ENCODE measurements around the gene SPATS2. TPM values are rescaled to one million over a fixed set of nuclear protein-coding genes. Genes with fewer than 3 reads are reported as not detected.

Gene SPATS2
- total RNA-seq, 2 experiments from 2014 or later = 6.1 to 6.4 TPM

- no peak for DNase-seq
- H3K4me3 ChIP-seq (ENCODE audit: low read length) = no peak overlapping the region
These were observed 115.1 kb downstream of the SPATS2 start for GRCh38 chr12:49482095-49483051.

GRCh38 chr12:49483619-49484018 lies 116.4 kb downstream of the SPATS2 start:
- POLR2A ChIA-PET = no interaction called here
- no peak overlapping the region for H3K4me3 Mint-ChIP-seq
- no peak overlapping the region for H3K27ac Mint-ChIP-seq

More at GRCh38 chr12:49482095-49483051, 115.1 kb downstream of the SPATS2 start:
- Mint-ChIP-seq H3K4me3 (no peak overlapping the region), H3K27me3 (no peaks in the 10 kb centered on the region), H3K9me3 (no peaks in the 10 kb centered on the region), H3K4me1 (ENCODE audit: low read depth) (peaks cover 14% of the 10 kb centered on the region), H3K36me3 (ENCODE audit: low read depth) (peaks cover 7% of the 10 kb centered on the region), H3K27ac (no peak overlapping the region)
- intact Hi-C loops (cut with DNase I, micrococcal nuclease) = no loop called here
- ATAC-seq (ENCODE audit: poor library complexity) = no peak
- POLR2A ChIA-PET = no interaction called here
- no peak overlapping the region for H3K27ac ChIP-seq (ENCODE audit: low read depth in 1 of 2, low read length in 2 of 2)
- H3K4me1 ChIP-seq (ENCODE audit: insufficient read depth, low read length) = peaks cover 2% of the 10 kb centered on the region
- no peaks in the 10 kb centered on the region for H3K9me3 ChIP-seq (ENCODE audit: control insufficient read depth in 1 of 2, insufficient read depth in 1 of 2, low read length in 2 of 2)
- no peaks in the 10 kb centered on the region for H3K36me3 ChIP-seq (ENCODE audit: insufficient read depth, low read length)
- H3K27me3 ChIP-seq (ENCODE audit: control insufficient read depth in 1 of 2, insufficient read depth in 2 of 2, low read length in 2 of 2) = no peaks in the 10 kb centered on the region
- CTCF ChIA-PET = interaction anchor here (0.5 kb wide), 1 partner anchor 352 kb away, joined by 3 read pairs; no protein-coding TSS in a partner anchor
- no peak for TF ChIP-seq CTCF (IDR thresholded peaks at IDR 0.05)

GRCh38 chr12:49487605-49488004 lies 120.3 kb downstream of the SPATS2 start:
- Histone ChIP-seq H3K9me3 (ENCODE audit: control insufficient read depth in 1 of 2, insufficient read depth in 1 of 2, low read length in 2 of 2) (no peaks in the 10 kb centered on the region), H3K27me3 (ENCODE audit: control insufficient read depth in 1 of 2, insufficient read depth in 2 of 2, low read length in 2 of 2) (no peaks in the 10 kb centered on the region), H3K4me3 (ENCODE audit: low read length) (no peak overlapping the region), H3K27ac (ENCODE audit: low read depth in 1 of 2, low read length in 2 of 2) (no peak overlapping the region), H3K36me3 (ENCODE audit: insufficient read depth, low read length) (no peaks in the 10 kb centered on the region), H3K4me1 (ENCODE audit: insufficient read depth, low read length) (no peaks in the 10 kb centered on the region)
- ATAC-seq (ENCODE audit: poor library complexity) = no peak
- Mint-ChIP-seq H3K36me3 (ENCODE audit: low read depth) (peaks cover 7% of the 10 kb centered on the region), H3K4me3 (no peak overlapping the region), H3K4me1 (ENCODE audit: low read depth) (no peaks in the 10 kb centered on the region), H3K27me3 (no peaks in the 10 kb centered on the region), H3K27ac (no peak overlapping the region), H3K9me3 (no peaks in the 10 kb centered on the region)
- CTCF ChIA-PET = no interaction called here
- no peak for DNase-seq
- no peak for TF ChIP-seq CTCF (IDR thresholded peaks at IDR 0.05)
- POLR2A ChIA-PET = no interaction called here
- intact Hi-C loops (cut with DNase I, micrococcal nuclease) = loop anchor here in 1 of 2 experiments (5.0 kb wide), 1 partner anchor 940 kb away; no protein-coding TSS in a partner anchor

More at GRCh38 chr12:49483619-49484018, 116.4 kb downstream of the SPATS2 start:
- H3K4me1 ChIP-seq (ENCODE audit: insufficient read depth, low read length) = no peaks in the 10 kb centered on the region
- ATAC-seq (ENCODE audit: poor library complexity) (no peak), DNase-seq (no peak)
- Mint-ChIP-seq H3K4me1 (ENCODE audit: low read depth) (peaks cover 2% of the 10 kb centered on the region), H3K36me3 (ENCODE audit: low read depth) (peaks cover 7% of the 10 kb centered on the region), H3K27me3 (no peaks in the 10 kb centered on the region), H3K9me3 (no peaks in the 10 kb centered on the region)
- H3K27ac ChIP-seq (ENCODE audit: low read depth in 1 of 2, low read length in 2 of 2) = no peak overlapping the region
- CTCF ChIA-PET = interaction anchor here (1.0 to 1.1 kb wide), 2 partner anchors 14 to 31 kb away, joined by 3 read pairs; no protein-coding TSS in a partner anchor
- TF ChIP-seq CTCF (IDR thresholded peaks at IDR 0.05) = no peak
- H3K27me3 ChIP-seq (ENCODE audit: control insufficient read depth in 1 of 2, insufficient read depth in 2 of 2, low read length in 2 of 2) = no peaks in the 10 kb centered on the region
- H3K9me3 ChIP-seq (ENCODE audit: control insufficient read depth in 1 of 2, insufficient read depth in 1 of 2, low read length in 2 of 2) = no peaks in the 10 kb centered on the region
- no peaks in the 10 kb centered on the region for H3K36me3 ChIP-seq (ENCODE audit: insufficient read depth, low read length)
- intact Hi-C loops (cut with DNase I, micrococcal nuclease) = no loop called here
- H3K4me3 ChIP-seq (ENCODE audit: low read length) = no peak overlapping the region

Data from CD4-positive, alpha-beta T cell (primary cell).